Posterior cingulate gyrus (tissue), 11 donors: ENCODE results near the gene SC5D.

Experiments used
- DNase-seq, 10 donors: peaks; one replicate each; pipeline versions ENCODE4 v3.0.0 to v3.0.0-alpha.2; 2020 to 2021; ENCODE audit warnings: mixed read lengths in 3 of 10
- intact Hi-C: fragments of 100-400 bp; cut with DNase I; formaldehyde crosslinking; loops from one replicate; pipeline ENCODE4 v1.15.1; 2023

Gene SC5D

DNA sequence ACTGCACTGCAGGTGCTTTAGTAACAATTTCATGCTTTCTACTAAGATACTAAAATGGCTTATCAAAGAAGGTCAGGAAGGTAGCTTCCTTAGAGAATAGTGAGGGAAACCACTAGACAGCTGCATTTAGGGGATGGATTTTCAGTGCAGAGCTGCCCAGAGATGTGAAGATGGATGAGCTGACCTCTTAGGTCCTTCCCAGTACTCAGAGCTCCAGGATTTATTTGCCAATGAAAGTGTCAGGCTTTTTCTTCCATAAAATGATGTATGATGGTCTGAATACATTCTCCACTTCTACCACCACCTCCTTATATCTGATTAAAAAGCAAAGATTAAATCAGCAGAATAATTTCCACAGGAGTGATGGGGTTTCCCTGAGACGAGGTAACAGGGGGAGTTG lies 35.0 kb downstream of the SC5D start:
- intact Hi-C loops = no loop called here
- no peak for DNase-seq

DNA sequence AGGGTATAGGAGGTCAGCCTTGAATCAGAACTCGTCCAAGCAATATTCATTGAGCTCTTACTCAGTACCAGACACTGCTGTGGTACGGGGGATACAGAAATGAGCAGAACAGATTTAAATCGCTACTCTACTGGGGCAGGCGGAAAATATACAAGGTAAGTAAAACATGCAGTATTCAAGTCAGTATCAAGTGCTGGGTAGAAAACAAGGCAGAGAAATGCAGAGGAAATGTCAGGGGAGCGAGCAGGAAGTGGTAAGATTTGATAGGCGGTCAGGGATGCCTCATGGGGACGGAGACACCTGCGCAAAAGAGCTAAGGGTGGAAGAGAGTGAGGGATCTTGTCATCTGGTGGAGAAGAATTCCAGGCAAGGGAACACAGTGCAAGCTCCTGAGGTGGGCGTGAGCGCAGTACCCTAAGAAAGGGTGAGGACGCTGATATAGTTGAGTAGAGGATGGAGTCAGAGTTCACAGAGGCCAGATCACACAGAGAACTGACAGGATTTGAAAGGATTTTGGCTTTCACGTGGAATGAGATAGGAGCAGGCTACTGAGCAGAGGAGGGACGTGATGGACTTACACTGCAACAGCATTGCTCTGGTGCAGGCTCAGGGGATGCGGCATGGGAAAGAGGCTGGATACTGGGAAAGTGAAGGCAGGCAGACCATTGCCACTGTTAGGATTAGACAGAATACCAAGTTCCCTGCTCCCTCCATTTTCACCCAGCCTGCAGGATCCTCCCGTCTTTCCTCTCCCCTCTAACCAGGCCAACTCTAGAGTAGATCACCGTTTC lies 35.8 kb downstream of the SC5D start:
- no peak for DNase-seq
- intact Hi-C loops = no loop called here

DNA sequence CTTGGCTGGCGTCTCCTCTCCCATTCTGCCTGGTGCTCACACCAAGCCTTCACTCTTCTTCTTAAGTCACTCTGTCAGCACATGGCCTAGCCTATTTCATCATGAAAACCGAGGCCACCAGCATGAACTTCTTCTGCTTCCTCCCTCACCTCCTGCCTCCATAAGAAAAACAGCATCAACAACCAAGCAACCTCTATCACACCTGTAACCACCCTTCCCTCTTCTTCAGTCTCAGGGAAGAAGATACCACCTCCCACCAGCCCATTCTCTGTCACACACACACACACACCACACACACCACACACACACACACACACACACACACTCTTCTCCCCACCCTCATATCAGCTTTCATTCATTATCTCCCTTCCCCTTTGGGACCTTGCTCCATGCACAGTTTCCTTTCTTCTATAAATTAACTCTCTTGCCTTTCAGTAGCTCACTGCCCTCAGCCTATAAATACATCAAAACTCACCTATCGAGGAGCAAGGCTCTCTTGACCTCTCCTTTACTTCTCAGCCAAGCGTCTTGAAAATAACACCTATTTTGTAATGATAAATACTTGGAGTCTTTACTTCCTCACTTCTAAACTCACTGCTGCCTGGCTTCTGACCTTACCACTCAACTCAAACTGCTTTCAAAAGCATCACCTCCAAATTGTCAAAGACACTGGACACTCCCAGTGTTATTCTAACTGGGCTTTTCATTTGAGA lies 36.6 kb downstream of the SC5D start:
- DNase-seq = no peak
- intact Hi-C loops = no loop called here

DNA sequence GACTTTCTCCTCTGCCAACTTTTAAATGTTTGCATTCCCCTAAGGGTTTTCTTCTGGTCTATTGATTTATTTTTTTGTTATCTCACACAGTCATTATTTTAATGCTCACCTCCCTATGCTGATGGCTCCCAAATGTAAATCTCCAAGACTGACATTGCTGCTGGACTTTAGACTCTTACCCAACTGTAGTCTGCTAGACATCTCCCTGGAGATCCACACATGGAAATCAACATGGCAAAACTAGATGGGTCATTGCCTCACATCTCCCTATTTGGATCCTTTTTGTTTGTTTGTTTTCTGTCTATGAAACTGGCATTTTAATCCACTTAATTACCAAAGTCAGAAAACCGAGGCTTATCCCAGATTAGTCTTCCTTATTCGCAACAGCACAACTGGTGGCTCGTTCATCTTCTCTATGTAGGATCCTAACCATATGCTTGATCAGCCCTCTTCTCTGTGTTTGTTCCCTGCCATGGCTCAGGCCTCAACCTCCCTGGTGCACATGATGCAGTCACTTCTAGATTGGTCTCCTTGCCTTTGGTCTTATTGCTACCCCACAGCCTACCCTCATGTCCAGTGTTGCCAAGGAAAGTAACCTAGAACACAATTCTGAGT lies 37.3 kb downstream of the SC5D start:
- DNase-seq = no peak
- intact Hi-C loops = no loop called here

DNA sequence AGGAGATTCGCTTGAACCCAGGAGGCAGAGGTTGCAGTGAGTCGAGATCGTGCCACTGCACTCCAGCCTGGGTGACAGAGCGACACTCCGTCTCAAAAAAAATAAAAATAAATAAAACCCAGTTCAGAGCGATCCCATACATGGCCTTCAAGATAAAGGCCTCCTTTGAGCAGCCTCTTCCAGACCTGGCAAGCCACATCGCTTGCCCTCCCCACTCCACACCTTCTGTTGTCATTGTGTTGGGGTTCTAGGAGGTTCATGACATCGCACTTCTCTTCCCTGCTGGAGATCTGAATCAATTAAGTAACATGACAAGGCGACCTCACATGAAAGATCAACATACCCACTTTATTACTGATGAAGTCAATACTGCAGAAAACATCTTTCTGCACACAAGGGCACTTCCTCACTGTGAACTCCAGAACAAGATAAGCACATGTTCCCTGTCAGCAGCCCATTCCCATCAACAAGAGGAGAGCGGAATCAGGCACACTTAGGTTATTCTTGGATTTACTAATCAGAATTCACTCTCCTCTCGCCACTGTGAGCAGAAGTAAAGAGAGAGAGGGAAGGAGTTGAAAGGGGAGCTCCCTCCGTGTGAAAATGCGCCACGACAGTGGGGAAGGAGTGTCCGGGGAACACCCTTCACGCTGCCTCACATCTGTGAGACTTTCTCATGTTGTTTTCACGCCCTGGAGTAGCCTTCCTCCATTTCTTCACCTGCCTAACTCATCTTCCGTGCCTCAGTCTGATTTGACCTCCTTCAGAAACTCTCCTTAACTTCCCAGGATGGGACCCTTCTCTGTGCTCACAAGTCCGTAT lies 38.3 kb downstream of the SC5D start:
- intact Hi-C loops = no loop called here
- DNase-seq = no peak

DNA sequence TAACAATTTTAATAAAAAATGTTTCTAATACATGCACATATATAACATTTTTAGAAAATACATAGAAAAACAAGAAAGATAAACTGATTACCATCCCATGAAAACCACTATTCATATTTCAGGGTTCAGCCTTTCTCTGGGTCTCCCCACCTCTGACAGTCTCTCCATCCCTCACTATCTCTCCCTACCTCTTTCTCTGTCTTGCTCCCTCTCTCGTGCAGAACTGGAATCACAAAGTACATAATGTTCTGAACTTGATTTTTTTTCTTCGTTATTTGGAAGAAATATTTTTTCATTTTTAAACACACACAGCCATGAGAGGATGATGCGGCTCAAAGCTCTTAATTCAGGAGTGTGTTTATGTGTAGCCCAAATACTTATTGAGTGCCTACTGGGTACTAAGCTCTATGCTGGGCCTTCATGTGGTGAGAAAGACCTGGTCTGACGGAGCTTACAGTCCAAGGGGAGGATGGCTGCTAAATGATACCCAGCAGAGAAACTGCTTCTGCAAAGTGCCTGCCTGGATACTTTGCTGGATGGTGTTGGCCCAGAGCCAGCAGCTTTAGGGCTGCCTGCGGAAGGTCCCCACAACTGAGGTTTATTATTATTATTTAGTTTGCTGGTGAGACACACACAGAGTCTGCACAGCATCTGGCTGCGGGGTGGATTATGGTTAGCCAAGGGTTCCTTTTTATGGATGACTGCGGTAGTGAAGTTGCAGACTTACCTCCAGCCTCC lies 42.6 kb downstream of the SC5D start:
- DNase-seq = peak in 1 of 10 donors; percentile 25
- intact Hi-C loops = no loop called here

DNA sequence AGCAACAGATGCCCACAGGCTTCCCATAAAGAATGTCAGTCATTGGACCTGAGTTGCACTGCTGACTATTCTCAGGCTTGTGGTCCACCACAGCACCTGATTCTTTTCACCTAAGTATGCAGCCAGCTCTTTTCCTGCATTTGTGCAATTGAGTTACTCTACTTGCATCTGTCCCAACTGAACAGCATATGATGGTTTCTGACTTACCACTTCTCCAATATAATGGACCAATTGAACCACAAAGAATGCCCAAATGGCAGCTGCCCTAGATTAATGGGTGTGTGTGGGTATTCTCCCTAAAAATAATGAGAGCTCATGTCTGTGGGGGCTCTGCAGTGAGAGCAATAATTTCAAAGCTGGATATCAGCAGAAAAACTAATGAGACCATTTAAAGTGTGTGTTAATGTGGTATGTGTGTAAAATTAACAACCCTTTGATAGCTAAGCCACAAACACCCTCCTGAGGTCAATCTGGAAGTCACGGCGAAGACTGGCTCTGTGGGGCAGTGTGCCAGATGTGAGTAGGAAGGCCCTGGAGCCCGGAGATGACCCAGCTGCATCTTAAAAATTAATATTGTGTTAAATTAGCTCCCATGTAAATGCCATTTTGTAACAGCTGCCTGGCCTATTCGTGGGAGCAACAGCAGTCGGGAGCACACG lies 43.8 kb downstream of the SC5D start:
- intact Hi-C loops = no loop called here
- no peak for DNase-seq

DNA sequence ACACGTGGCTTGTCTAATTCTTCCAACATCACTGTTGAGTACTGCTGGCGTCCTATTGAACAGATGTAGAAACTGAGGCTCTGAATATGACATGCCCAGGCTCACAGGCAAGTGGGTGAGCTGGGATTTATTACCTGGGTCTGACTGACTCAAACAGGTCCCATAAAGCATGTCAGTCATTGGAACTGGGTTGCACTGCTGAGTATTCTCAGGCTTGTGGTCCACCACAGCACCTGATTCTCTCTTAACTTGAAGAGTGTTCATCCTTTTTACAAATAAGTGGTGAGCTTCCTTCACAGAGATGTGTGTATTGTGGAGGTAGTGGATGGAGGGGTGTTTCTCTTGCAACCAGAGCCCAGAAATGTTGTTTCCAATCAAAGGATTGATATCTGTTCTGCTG lies 44.5 kb downstream of the SC5D start:
- no peak for DNase-seq
- intact Hi-C loops = no loop called here

DNA sequence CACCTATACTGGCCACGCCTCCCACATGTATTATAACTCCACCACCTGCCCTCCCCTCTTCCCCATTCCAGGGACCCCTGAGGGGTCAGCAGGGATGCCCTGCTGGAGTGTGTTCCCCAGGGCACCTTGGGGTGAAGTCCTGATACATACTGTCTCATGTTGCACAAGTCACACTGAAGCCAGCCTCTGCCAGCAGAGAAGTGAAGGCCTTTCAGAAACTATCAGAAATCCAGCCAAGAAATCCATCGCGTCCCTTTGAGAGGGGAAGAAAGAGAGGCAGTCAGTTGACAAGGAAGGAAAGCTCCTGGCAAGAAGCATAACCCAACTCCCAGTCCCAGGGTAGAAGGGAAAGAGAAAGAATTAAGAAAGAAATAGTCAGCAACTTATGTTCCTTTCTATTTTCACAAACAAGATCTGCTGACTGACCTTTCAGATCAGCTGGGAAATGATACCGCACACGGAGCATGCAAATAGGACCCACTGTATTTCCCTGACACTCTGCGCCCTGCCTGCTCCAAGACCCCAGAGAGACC lies 45.2 kb downstream of the SC5D start:
- DNase-seq = peak in 1 of 10 donors; percentile 46
- intact Hi-C loops = no loop called here

DNA sequence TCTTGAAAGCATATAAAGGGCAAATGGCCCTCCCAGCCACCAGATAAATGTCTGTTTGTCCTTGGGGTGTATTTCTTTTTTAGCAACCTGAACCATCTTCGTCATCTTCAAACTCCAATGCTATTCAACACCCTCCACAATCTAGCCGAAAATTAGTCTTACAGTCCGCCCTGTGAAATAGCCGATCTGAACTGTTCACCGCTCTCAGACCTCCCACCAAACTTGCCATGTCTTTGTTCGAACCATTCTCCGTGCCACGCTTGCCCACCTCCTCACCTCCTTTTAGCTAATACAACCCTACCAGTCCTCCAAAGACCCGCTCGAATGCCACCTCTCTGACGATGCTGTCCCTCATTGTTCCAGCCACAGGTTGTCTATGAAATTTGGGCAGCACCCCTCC lies 46.0 kb downstream of the SC5D start:
- no peak for DNase-seq
- intact Hi-C loops = no loop called here

DNA sequence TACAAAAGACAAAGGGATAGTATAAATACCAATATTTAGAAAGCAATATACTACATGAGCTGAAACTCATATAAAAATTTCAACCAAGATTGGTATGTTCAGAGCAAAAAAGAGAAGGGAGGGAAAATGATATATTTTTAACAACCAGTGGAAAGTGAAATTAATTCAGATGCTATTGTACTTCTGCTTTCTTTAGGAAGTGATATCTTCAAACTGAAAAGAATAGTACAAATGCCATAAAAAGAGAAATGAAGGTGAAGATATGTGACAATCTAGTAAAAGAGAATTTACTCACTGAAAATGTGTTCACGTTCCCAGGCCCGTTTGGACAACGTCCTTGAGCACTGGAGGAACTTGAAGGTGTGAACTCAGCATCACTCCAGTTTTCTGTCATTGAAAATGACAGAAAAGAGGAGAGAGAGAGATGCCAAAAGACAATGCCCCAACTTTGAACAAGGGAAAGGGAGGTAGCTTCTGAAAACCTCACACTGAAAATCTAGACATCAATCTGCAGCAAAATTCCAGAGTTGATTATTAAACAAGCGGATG lies 47.5 kb downstream of the SC5D start:
- no peak for DNase-seq
- intact Hi-C loops = no loop called here

DNA sequence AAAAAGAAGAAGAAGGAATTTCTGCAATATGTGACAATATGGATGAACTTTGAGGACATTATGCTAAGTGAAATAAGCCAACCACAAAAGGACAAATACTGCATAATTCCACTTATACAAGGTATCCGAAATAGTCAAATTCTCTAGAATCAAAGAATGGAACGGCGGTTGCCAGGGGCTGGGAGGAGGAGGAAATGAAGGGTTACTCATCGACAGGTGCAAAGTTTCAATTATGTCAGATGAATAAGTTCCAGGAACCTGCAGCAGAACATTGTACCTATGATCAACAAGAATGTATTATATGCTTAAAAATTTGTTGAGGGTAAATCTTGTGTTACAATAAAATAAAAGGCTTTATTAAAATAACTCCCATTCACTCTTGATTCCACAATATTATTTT lies 49.0 kb downstream of the SC5D start:
- DNase-seq = no peak
- intact Hi-C loops = no loop called here

DNA sequence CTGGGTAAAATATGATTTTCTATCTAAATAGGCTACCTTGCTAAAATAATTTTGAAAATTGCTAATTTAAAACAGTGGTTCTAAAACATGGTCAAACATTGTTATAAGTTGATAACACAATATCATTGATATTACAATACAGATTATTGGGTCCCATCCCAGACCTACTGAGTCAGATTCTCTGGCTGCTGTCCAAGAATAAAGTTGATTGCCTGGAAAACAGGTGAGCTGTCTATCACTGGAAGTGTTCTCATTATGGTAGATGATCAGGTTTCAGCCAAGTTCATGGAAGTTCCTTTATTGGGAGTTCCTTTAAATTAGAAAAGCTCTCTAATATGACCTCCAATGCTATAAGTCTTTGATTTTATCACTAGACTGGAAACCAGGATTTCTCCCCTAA lies 52.3 kb downstream of the SC5D start:
- intact Hi-C loops = no loop called here

DNA sequence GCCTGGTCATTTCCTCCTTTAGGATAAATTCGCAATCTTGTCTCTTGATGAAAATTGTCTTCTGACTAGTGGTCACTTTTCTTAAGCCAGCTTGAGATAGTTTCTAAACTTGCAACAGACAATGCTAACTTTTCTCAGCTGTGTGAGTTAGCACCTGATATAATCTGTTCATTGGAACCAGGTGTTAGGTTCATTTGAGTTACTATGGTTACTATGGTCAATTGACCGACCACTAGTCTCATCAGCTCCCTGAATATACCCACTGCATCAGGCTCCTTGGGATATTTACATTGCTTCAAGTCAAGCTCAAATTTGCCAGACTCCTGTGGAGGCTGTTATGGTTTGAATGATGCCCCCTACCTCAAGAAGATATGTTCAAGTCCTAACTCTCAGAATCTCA lies 54.5 kb downstream of the SC5D start:
- intact Hi-C loops = no loop called here
- DNase-seq = no peak

More for the DNA sequence above, 52.3 kb downstream of the SC5D start:
- no peak for DNase-seq

DNA sequence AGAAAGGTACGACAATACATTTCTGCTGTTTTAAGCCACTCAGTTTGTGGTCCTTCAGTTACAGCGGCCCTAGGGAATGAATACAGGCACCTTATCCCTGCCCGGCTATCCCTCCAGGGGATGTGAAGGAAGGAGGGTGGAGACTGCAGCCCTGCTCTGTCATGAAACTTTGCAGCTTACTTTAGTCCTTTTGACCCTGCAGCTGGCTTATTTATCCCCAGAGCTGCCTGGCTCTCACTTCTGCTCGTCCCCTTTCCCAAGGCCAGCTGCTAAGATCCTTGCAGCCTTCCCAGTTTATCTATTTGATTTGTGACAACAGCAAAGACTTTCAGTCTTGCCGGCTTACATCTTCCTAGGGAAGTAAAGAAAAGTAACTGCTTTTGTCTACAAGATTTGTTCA lies 55.2 kb downstream of the SC5D start:
- intact Hi-C loops = no loop called here
- DNase-seq = no peak

DNA sequence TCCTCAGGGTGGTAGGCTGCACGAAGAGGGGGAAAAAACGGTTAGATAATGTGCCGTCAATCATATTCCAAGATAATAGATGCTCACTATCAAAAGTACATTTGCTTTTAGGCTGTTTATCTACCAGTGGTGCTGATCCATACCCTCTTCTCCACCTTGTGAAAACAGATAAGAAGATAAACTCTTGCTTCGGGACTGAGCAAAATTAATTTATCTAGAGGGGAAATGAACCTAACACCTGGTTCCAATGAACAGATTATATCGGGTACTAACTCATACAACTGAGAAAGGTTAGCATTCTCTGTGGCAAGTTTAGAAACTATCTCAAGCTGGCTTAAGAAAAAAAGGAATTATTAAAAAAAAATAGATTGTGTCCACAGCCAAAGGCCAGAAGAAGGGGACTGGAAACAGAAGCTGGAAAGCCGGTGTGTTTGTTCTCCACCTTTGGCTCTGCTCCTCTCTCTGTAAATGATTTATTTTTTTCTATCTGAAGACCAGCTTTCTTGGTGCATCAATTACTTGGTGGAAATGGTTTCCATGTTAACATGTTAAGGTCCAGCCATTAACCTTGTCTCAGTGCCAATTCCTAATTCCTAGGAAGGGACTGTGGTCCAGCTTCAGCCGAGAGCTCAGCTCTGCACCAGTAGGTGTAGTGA lies 55.8 kb downstream of the SC5D start:
- no peak for DNase-seq
- intact Hi-C loops = no loop called here

DNA sequence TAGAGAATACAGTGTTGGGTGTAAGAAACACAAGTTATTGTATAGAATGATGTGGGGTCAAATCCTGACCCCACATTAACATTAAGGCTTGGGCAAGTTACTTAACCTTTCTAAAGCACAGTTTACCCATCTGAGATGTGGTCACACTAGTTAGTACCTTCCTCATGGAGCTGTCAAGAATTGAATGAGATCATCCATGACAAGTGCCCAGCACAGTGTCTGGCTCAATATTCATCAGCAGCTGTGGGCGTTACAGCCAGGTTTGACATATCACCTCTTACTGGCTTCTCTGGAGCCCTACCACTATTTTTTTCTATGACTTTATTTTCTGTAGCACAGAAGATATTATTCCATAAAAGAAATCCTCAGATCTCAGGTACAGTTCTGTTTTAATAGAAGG lies 57.2 kb downstream of the SC5D start:
- intact Hi-C loops = no loop called here
- no peak for DNase-seq

DNA sequence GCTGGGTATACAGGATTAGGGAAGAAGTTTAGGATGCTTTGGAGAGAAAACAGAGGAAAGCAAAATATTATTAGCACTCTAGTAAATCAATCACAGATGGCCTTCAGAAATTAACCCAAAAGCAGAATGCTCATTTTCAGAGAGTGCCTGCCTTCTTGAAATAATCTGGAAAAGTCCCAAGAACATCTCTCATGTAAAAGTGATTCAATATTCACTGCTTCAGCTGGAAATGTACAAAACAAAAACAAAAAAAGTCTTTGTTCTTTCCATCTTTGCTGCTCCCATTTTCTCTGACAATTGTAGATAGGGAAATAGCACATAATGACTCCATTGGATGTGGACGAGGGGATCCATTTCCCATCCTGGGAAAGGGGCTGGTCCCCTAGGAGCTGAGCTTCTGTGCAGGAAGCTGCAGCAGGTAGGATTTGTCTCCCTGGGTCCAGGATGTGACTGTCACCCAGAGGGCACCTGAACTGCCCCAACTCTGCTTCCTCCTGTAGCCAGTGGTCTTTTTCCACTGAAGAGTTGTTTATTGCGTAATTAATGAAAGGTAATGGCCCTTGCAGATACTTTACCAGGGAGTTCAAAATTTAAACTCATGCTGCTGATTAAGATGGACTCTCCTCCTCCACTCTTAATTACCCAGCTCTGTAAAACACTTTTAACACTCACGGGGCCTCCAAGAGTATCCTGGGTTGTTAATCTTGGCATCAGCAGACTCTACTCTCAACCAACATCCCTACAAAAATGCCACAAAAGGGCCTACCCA lies 57.9 kb downstream of the SC5D start:
- DNase-seq = no peak
- intact Hi-C loops = no loop called here
